Neutrophil (primary cell): Measurements from ENCODE around the gene SSPN.

Source experiments
- H3K27ac ChIP-seq: fragments of 200-600 bp; sonication (generic); 2 replicates; pipeline ENCODE4 v1.5.1; 2016; ENCODE audit warnings: mild to moderate bottlenecking, moderate library complexity
- H3K27me3 ChIP-seq: fragments of 200-600 bp; sonication (generic); 2 replicates; pipeline ENCODE4 v1.6.0; 2016; ENCODE audit warnings: mild to moderate bottlenecking
- H3K36me3 ChIP-seq: fragments of 200-600 bp; sonication (generic); 2 replicates; pipeline ENCODE4 v1.5.1; 2017
- H3K4me1 ChIP-seq, 2 experiments: fragments of 200-600 bp in 1 of 2; sonication (generic) in 1 of 2; 1 replicate in 1 of 2; 2 replicates in 1 of 2; pipeline versions ENCODE4 v1.5.1 to v1.6.1; 2013 to 2016; ENCODE audit warnings: low read depth in 1 of 2, low read length in 1 of 2, mild to moderate bottlenecking in 1 of 2, moderate library complexity in 1 of 2; ENCODE audit not compliant: control insufficient read depth in 1 of 2, insufficient read depth in 1 of 2
- H3K4me3 ChIP-seq, 2 experiments: fragments of 200-600 bp in 1 of 2; sonication (generic) in 1 of 2; 1 replicate in 1 of 2; 2 replicates in 1 of 2; pipeline ENCODE4 v1.5.1; 2013 to 2016; ENCODE audit warnings: low read depth in 1 of 2, low read length in 1 of 2, mild to moderate bottlenecking in 1 of 2, moderate library complexity in 1 of 2
- H3K9me3 ChIP-seq: fragments of 200-600 bp; sonication (generic); 2 replicates; pipeline ENCODE4 v1.5.1; 2016
- TF ChIP-seq, protein P1 (sequence below): fragments of 200-600 bp; sonication (generic); IDR thresholded peaks from 2 replicates; pipeline ENCODE4 v1.5.1; 2016; ENCODE audit warnings: antibody characterized with exemption

The SSPN gene

DNA sequence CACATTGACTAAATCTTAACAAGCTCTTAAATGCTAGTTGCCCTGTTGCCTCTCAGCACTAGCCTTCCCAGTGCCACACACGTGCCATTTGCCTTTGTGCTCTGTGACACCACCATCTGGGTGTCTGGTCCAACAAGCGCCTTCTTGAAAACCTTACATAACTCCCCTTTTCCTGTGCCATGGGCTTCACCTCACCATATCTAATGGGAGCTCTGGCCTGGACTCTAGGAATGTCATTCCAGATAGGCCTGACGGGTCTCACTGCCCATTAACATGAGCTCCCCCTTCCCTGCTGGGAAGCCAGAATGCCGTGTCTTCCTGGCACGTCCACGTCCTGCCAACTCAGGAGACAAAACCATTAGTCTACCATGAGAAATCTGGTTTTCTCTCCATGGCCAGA is 24.4 kb downstream of the SSPN start:
- Histone ChIP-seq H3K27me3 (peaks cover 4% of the 10 kb centered on the region), H3K4me1 (no peaks in the 10 kb centered on the region), H3K9me3 (no peaks in the 10 kb centered on the region), H3K4me3 (no peak overlapping the region), H3K36me3 (no peaks in the 10 kb centered on the region), H3K27ac (no peak overlapping the region)
- TF ChIP-seq, protein P1, sequence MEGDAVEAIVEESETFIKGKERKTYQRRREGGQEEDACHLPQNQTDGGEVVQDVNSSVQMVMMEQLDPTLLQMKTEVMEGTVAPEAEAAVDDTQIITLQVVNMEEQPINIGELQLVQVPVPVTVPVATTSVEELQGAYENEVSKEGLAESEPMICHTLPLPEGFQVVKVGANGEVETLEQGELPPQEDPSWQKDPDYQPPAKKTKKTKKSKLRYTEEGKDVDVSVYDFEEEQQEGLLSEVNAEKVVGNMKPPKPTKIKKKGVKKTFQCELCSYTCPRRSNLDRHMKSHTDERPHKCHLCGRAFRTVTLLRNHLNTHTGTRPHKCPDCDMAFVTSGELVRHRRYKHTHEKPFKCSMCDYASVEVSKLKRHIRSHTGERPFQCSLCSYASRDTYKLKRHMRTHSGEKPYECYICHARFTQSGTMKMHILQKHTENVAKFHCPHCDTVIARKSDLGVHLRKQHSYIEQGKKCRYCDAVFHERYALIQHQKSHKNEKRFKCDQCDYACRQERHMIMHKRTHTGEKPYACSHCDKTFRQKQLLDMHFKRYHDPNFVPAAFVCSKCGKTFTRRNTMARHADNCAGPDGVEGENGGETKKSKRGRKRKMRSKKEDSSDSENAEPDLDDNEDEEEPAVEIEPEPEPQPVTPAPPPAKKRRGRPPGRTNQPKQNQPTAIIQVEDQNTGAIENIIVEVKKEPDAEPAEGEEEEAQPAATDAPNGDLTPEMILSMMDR, result no peak

- Histone ChIP-seq H3K4me3 (no peak overlapping the region), H3K36me3 (no peaks in the 10 kb centered on the region), H3K27ac (no peak overlapping the region), H3K9me3 (no peaks in the 10 kb centered on the region), H3K27me3 (peaks cover 42% of the 10 kb centered on the region), H3K4me1 (peaks cover 0 to 6% of the 10 kb centered on the region in 2 experiments)
- TF ChIP-seq, protein P1, result no peak
Observed at GRCh38 chr12:26224657-26225056, 29.3 kb downstream of the SSPN start.

- H3K4me3 ChIP-seq, result no peak overlapping the region
- H3K27me3 ChIP-seq, result peaks cover 42% of the 10 kb centered on the region
- TF ChIP-seq, protein P1, result no peak
- no peaks in the 10 kb centered on the region for H3K9me3 ChIP-seq
- no peaks in the 10 kb centered on the region for H3K36me3 ChIP-seq
- H3K4me1 ChIP-seq, result peaks cover 0 to 6% of the 10 kb centered on the region in 2 experiments
- no peak overlapping the region for H3K27ac ChIP-seq
Observed at GRCh38 chr12:26226122-26226521, 30.7 kb downstream of the SSPN start.

DNA sequence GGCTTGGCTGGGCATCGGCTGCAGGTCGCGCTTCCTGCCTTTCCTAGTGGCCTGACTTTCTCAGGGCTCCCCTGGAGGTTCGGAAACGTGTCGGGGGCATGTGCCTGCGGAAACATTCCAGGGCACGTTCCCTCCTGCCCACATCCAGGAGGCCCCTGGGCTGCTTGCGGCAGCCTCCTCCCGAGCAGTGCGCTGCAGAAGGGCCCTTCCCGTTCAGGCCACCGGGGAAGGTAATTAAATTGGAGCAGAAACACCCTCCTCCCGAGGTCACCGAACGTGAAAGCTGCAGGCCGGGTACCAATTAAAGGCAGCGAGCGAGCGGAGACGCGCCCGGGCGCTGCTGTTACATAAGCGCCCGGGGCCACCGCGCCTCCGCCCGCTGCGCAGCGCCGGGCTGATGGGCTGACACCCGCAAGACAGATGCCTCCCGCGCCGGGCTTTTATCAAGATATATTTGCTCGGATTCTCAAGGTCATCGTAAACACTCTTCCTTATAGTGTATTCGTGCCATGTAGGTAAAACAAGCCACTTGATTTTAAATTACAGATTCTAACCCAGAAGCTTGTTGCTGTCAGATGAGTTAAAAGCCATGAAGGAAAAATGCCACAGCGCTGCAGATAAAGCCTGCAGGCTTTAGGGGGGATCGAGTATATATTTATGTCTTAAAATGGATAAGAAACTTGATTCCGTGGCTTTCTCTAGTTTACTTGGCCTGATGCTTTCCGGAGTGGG is 31.4 kb downstream of the SSPN start:
- Histone ChIP-seq H3K9me3 (no peaks in the 10 kb centered on the region), H3K4me1 (peaks cover 0 to 6% of the 10 kb centered on the region in 2 experiments), H3K27me3 (peaks cover 42% of the 10 kb centered on the region), H3K4me3 (no peak overlapping the region), H3K27ac (no peak overlapping the region), H3K36me3 (no peaks in the 10 kb centered on the region)
- TF ChIP-seq, protein P1, result no peak

- TF ChIP-seq, protein P1, result no peak
- Histone ChIP-seq H3K36me3 (no peaks in the 10 kb centered on the region), H3K9me3 (no peaks in the 10 kb centered on the region), H3K27me3 (peaks cover 42% of the 10 kb centered on the region), H3K4me1 (peaks cover 0 to 6% of the 10 kb centered on the region in 2 experiments), H3K27ac (no peak overlapping the region), H3K4me3 (no peak overlapping the region)
Observed at GRCh38 chr12:26227361-26227745, 32.0 kb downstream of the SSPN start.
